HL-60 (cell line): ENCODE data around the gene LINGO4.
"Not testable (repeated sequence)": the region's sequence is repeated elsewhere in the genome, so short reads cannot be mapped to it uniquely, and the experiment has no call there.

ENCODE experiments used
- DNase-seq, 2 experiments: peaks; one replicate each; pipeline ENCODE4 v3.0.0-alpha.2; 2010 to 2020; ENCODE audit warnings: low read depth in 1 of 2, low spot score in 1 of 2
- H3K27ac ChIP-seq: fragments of 250-450 bp; sonication (Bioruptor Pico); replicated peaks from 2 replicates; pipeline ENCODE4 v1.5.1; 2020; ENCODE audit warnings: mild to moderate bottlenecking, moderate library complexity
- H3K27me3 ChIP-seq: fragments of 250-450 bp; sonication (Bioruptor Pico); 2 replicates; pipeline ENCODE4 v1.5.1; 2021; ENCODE audit warnings: mild to moderate bottlenecking, moderate library complexity; ENCODE audit not compliant: insufficient read depth, poor library complexity, severe bottlenecking
- H3K4me3 ChIP-seq: replicated peaks from 2 replicates; pipeline ENCODE4 v1.5.1; 2011; ENCODE audit warnings: mild to moderate bottlenecking, control low read depth, low read length; ENCODE audit not compliant: insufficient read depth
- GABPA ChIP-seq: IDR thresholded peaks from 2 replicates; pipeline ENCODE4 v1.6.1; 2012; ENCODE audit warnings: low read depth
- POLR2AphosphoS5 ChIP-seq: IDR thresholded peaks from 2 replicates; pipeline ENCODE4 v1.6.1; 2012; ENCODE audit warnings: low read depth
- SPI1 ChIP-seq: IDR thresholded peaks from 2 replicates; pipeline ENCODE4 v1.6.1; 2012; ENCODE audit warnings: low read depth, mild to moderate bottlenecking, borderline replicate concordance
- TF ChIP-seq, protein P1 (sequence below): IDR thresholded peaks from one replicate; pipeline ENCODE4 v1.5.1; 2011; ENCODE audit warnings: low read length, control low read depth, inconsistent platforms; ENCODE audit not compliant: insufficient read depth
- TF ChIP-seq, protein P2 (sequence below): IDR thresholded peaks from 2 replicates; pipeline ENCODE4 v1.6.1; 2012; ENCODE audit warnings: low read depth; ENCODE audit not compliant: insufficient replicate concordance

LINGO4 gene

DNA sequence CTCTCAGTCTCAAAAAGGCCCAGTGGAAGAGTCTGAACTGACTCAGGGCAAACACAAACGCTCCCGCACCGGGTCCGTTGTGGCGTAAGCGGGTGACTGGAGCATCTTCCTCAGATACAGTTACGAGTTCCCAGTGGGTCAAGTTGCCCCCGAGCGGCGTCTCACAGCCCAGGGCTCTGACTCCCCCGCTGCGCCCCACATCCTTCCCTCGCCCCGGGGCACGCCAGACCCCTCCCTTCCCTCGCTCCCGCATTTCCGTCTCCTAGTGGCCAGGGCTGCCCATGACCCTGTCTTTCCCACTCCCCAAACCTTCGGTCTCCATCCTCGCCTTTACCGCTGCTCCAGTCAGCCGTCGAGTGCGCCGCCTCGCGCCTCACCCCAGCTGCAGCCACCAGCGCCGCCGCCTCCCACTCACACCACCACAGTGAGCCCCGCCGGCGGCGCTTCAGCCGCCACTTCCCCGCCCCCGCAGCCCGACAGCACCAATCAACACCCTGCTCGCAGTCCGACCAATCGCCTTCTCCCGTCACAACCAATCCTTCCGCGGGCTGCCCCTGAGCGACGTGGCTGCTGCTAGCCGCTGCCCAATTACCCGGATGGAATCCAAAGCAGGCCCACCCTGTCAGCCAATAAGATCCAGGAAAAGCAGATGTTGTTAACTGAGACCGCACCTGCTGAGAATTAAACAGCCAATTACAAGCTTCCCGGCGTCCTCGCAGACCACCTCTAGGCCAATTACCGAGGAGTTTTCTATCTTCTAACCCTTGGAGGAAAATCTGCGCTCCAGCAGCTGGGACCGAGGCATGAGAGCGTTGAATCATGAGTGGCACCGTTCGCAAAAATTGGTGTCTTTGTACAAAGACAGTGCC is 14.9 kb downstream of the LINGO4 start, which contains the start of gene TDRKH:
TDRKH (minus strand) TSS at position 430 of the 869 bp plus-strand sequence. CDS start 7,478 bp downstream, outside the sequence.
- Histone ChIP-seq H3K27me3 (no peaks in the 10 kb centered on the region), H3K4me3 (peak within 1 kb of the TSS; percentile 67), H3K27ac (peak within 1 kb of the TSS; percentile 3)
- TF ChIP-seq POLR2AphosphoS5, result 0 out of 2 replicates have a peak, but pooled peaks have one; percentile 21
- no peak for TF ChIP-seq GABPA
- peak; percentile 91 to 99 for DNase-seq

DNA sequence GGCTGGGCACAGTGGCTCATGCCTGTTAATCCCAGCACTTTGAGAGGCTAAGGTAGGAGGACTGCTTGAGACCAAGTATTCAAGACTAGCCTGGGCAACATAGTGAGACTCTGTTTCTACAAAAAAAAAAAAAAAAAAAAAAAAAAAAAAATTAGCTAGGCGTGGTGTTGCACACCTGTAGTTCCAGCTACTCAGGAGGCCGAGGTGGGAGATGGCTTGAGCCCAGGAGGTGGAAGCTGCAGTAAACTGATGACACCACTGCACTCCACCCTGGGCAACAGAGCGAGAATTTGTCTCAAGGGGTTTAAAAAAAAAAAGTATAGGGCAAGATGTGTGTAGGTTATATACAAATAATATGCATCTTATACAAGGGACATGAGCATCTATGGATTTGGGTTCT is 17.5 kb downstream of the LINGO4 start:
- TF ChIP-seq, protein P1, sequence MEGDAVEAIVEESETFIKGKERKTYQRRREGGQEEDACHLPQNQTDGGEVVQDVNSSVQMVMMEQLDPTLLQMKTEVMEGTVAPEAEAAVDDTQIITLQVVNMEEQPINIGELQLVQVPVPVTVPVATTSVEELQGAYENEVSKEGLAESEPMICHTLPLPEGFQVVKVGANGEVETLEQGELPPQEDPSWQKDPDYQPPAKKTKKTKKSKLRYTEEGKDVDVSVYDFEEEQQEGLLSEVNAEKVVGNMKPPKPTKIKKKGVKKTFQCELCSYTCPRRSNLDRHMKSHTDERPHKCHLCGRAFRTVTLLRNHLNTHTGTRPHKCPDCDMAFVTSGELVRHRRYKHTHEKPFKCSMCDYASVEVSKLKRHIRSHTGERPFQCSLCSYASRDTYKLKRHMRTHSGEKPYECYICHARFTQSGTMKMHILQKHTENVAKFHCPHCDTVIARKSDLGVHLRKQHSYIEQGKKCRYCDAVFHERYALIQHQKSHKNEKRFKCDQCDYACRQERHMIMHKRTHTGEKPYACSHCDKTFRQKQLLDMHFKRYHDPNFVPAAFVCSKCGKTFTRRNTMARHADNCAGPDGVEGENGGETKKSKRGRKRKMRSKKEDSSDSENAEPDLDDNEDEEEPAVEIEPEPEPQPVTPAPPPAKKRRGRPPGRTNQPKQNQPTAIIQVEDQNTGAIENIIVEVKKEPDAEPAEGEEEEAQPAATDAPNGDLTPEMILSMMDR, result no peak
- TF ChIP-seq GABPA (no peak), POLR2AphosphoS5 (no peak), SPI1 (no peak)
- no peaks in the 10 kb centered on the region for H3K27me3 ChIP-seq
- DNase-seq, result no peak
- H3K4me3 ChIP-seq, result no peak overlapping the region
- no peak overlapping the region for H3K27ac ChIP-seq

DNA sequence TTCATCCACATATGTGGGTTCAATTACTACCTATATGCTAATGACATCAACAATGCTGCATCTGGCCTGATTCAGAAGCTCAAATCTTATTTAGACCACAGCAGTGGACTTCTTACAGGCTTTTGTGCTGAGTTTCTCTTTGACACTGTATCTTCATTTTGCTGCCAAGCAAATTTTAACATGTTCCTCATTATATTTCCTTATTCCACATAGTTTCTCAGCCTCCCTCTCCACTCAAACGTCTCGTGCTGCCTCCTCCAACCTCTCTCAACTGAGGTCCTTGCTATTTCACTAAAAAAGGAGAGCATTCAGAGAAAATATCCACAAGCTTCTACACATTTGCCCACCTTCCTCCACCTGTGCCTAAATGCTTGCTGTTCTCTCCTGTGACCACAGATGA is 21.4 kb downstream of the LINGO4 start:
- Histone ChIP-seq H3K4me3 (no peak overlapping the region), H3K27ac (no peak overlapping the region), H3K27me3 (no peaks in the 10 kb centered on the region)
- DNase-seq, result no peak
- no peak for TF ChIP-seq POLR2AphosphoS5
- no peak for TF ChIP-seq GABPA
- TF ChIP-seq, protein P2, sequence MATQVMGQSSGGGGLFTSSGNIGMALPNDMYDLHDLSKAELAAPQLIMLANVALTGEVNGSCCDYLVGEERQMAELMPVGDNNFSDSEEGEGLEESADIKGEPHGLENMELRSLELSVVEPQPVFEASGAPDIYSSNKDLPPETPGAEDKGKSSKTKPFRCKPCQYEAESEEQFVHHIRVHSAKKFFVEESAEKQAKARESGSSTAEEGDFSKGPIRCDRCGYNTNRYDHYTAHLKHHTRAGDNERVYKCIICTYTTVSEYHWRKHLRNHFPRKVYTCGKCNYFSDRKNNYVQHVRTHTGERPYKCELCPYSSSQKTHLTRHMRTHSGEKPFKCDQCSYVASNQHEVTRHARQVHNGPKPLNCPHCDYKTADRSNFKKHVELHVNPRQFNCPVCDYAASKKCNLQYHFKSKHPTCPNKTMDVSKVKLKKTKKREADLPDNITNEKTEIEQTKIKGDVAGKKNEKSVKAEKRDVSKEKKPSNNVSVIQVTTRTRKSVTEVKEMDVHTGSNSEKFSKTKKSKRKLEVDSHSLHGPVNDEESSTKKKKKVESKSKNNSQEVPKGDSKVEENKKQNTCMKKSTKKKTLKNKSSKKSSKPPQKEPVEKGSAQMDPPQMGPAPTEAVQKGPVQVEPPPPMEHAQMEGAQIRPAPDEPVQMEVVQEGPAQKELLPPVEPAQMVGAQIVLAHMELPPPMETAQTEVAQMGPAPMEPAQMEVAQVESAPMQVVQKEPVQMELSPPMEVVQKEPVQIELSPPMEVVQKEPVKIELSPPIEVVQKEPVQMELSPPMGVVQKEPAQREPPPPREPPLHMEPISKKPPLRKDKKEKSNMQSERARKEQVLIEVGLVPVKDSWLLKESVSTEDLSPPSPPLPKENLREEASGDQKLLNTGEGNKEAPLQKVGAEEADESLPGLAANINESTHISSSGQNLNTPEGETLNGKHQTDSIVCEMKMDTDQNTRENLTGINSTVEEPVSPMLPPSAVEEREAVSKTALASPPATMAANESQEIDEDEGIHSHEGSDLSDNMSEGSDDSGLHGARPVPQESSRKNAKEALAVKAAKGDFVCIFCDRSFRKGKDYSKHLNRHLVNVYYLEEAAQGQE, result no peak
- TF ChIP-seq SPI1, result no peak
- TF ChIP-seq, protein P1, result no peak

DNA sequence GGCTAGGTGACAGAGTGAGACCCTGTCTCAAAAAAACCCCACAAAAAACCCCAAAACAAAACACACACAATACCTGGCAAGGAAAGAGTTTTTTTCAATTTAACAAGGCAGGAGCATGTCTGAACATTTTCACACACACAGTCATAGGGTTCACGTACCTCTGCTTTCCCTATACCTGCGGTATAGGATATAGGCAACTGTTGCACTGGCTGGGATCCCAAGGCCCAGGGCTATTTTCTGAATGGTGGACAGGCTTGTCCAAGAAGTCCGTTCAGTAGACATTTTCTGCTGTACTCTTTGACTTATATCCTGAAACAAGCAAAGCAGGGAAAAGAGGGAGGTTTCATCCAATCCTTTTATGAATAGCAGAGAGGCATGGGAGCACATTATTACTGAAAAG is 22.5 kb downstream of the LINGO4 start:
- no peak for DNase-seq
- Histone ChIP-seq H3K27ac (no peak overlapping the region), H3K4me3 (no peak overlapping the region), H3K27me3 (no peaks in the 10 kb centered on the region)
- TF ChIP-seq GABPA, result no peak
- TF ChIP-seq, protein P1, result no peak
- no peak for TF ChIP-seq SPI1
- TF ChIP-seq, protein P2, result no peak
- no peak for TF ChIP-seq POLR2AphosphoS5

DNA sequence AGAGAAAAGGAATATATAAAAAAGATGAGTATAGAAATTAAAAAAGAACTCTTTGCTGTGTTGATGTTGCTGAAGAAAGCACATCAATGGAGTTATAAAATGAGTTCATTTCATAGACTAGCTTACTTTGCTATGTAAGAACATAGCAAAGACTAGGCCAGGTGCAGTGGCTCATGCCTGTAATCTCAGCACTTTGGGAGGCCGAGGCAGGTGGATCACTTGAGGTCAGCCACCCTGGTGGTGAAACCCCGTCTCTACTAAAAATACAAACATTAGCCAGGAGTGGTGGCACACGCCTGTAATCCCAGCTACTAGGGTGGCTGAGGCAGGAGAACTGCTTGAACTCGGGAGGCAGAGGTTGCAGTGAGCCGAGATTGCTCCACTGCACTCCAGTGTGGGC is 23.2 kb downstream of the LINGO4 start:
- H3K4me3 ChIP-seq, H3K27me3 ChIP-seq, H3K27ac ChIP-seq, DNase-seq: not testable (repeated sequence)

DNA sequence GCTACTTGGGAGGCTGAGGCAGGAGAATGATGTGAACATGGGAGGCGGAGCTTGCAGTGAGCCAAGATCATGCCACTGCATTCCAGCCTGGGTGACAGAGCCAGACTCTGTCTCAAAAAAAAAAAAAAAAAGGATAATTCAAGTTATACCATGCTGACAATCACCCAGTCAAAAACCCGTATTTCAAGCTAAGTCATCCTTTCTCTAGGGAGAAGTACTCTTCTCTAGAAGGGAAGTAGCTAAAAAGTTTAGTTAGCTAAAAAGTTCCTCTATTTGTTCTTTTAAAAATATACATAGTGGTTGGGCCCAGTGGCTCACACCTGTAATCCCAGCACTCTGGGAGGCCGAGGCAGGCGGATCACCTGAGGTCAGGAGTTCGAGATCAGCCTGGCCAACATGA is 24.5 kb downstream of the LINGO4 start:
- DNase-seq, H3K27ac ChIP-seq, H3K27me3 ChIP-seq, H3K4me3 ChIP-seq: not testable (repeated sequence)
